Measurements from ENCODE around the gene MYO16.

MYO16 gene

DNA sequence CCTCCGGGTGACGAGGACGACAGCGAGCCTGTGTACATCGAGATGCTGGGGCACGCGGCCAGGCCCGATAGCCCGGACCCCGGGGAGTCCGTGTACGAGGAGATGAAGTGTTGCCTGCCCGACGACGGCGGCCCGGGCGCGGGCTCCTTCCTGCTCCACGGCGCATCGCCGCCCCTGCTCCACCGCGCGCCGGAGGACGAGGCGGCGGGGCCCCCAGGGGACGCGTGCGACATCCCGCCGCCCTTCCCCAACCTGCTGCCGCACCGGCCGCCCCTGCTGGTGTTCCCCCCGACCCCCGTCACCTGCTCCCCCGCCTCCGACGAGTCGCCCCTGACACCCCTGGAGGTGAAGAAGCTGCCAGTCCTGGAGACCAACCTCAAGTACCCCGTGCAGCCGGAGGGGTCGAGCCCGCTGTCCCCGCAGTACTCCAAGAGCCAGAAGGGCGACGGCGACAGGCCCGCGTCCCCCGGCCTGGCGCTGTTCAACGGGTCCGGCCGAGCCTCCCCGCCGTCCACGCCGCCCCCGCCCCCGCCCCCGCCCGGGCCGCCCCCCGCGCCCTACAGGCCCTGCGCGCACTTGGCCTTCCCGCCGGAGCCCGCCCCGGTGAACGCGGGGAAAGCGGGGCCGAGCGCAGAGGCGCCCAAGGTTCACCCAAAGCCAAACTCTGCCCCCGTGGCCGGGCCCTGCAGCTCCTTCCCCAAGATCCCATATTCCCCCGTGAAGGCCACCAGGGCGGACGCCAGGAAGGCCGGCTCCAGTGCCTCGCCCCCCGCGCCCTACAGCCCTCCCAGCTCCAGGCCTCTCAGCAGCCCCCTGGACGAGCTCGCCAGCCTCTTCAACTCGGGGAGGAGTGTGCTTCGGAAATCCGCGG, 511.3 kb downstream of the MYO16 start:
- DNase-seq = no peak

DNA sequence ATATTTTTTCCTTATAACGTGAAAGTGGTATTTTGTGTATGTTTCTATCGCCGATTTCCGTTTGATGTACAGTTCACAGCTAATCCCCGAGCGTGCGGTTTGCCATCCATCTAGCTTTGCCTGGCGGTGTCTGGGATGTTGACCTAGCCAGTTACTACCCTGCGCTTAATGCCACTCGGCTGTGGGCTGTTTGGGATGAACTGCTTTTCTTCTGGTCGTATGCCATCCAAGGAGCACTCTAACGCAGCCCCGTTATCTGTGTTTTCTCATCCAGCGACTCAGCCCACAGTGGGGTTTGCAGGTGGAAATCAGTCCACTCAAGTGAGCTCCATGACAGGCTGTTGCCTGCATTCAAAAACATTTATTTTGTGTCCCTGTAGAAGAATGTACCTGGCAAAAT, 512.3 kb downstream of the MYO16 start:
- no peak for DNase-seq

DNA sequence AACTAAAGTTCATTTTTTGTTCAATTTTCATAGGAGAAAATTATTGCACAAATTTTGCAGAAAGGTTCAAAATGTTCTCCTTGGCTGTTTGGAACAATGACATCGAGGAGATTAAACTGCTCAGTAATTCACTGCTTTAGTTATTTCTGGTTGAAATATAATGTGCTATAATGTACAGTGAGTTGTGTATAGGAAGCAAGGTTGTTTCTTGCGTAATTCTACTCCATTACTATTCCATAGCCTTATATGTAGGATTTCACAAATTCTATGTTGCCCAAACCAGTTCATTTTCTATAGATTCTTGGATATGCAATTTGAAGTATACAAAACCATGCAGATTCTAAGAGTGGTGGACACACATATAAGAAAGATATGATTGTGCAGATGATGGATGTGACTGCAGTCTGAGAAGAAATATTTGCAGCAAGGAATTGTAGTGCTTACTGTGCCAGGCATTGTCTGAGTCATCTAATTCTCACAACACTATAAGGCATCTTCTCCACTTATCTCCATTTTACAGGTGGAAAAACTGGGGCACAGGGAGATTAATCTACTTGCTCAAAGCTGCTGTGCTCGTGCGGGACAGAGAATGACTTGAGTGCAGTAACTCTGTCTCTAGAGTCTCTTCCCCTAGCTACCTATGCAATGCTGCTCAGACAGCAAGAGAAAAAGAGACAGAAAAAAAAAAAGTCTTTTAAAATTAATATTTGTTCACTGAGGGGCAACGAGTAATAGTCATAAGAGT, 515.5 kb downstream of the MYO16 start:
- DNase-seq = no peak

DNA sequence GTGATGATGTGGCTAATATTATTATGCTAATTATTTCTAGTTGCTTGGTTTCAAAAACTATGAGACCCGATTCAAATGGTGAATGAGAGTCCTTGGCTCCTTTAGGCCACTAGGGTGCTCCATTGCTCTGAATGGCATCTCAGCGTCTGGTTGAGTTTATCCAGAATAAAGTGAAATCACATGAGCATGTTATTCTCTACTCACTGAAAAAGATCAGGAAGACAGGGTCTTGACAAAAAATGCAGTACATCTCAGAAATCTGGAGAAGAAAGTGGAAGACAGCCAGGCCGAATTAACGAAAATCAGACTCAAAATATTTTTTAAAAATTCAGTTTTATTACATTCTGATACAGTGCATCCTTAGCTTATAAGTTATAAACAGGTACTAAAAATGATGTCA, 516.2 kb downstream of the MYO16 start:
- DNase-seq = peak in 1 of 2 donors; percentile 7

DNA sequence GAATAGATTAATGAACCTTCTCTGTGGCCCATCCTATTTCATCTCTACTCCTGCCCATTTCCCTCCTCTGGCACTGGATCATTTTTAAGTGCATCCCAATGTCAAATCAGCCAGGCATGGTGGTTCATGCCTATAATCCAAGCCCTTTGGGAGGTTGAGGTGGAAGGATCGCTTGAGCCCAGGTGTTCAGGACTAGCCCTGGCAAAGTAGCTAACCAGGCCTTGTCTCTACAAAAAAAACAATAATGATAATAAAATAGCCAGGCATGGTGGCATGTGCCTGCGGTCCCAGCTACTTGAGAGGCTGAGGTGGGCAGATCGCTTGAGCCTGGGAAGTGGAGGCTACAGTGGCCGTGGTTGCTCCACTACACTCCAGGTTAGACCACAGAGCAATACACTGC, 517.0 kb downstream of the MYO16 start:
- no peak for DNase-seq

DNA sequence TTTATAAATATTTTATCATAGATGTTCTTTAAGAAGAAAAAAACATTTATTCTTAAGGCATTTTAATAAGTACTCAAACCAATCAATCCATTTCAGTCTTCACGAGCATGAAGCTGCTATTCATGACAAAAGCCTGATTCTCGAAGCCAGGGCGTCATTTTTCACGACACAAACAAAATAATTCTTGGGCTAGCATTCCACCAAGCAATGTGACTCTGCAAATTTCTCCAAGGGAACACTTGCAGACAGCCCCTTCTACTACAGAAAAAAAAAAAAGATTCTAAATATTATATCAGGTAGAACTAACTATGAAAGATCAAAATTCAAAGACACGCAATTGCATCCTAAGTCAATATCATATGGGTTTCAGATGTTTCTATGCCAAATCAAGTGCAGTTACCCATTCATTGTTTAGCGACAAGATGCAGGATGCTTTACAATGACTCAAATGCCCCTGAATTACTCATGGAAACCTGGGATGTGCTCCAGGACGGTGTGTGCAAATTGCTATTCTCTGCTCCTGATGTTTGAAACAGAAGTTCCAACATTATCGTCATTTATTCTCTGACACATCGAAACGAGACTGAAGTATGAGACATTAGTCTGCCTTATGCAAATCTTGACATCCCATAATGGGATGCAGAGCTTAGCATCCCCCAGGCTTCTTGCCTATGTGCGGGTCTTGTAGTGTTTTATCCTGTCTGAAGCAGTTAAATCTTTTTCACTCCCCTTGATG, 517.7 kb downstream of the MYO16 start:
- no peak for DNase-seq

DNA sequence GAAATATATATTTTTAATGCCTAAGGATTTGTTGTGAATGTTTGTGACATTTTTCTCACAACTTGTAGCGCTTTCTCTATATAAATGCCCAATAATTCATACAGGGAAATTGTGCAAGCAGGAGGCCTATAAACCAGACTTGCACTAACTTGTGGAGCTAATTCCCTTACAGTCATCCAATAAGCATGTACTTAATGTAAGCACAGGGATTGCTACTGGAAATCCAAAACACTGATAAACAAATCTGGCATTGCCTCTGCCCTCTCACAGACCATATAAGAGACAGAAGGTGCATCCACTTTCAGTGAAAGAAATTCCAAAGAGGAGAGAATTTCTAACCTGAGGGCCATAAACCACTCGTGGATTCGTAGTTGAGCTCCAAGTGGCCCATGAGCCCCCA, 518.8 kb downstream of the MYO16 start:
- DNase-seq = no peak

DNA sequence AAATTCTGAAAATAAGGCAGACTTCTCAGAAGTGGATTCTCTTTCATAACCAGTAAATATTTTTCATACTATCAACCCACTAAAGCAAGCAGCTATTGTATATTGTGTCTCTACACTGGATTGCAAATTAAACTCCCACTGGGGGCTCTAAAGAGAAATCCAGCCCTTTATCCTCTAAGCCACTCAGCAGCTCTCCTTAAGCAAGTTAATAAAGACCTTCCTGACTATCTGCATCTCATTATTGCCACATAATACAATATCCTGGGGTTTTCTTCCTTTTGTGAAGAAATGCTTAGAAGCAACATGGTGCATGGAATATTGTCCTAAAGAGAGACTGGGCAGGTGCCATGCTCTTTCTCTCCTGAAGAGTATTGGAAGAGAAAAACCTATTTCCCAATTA, 521.3 kb downstream of the MYO16 start:
- DNase-seq = no peak

DNA sequence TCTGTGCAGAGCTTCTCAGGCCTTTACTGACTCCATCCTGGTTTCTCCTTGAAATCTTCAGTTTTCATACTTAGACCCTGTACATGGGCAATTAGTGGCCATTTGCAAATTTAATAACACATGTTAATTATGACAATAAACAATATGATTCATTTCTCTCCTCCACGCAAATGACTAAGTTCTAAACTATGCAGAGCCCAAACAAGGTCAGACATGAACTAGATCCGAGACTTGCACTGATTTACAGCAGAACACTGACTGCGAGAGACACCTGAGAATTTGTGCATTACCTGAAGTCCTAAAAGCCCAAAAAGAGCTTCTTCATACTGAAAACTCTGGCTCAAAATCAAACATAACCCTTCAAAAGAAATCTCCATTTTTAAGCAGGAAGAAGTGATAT, 521.8 kb downstream of the MYO16 start:
- no peak for DNase-seq

DNA sequence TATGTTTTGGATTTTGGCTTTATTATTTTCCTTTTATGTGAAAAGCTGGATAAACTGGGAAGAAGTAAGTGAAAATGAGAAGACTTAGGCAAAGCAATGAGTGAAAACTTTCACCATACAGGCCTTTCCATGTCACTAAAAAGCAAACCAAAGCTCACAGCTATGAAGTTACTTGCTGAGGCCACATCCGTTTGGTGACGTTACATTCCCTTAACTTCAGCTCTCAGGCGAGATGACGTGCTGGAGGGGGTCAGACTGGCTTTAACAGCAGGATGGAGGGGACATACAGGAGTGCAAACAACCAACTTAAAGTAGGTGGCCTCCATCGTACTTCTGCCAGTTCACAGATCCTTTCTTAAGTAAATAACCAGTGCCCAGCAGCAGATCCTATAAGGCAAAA, 522.3 kb downstream of the MYO16 start:
- DNase-seq = no peak

DNA sequence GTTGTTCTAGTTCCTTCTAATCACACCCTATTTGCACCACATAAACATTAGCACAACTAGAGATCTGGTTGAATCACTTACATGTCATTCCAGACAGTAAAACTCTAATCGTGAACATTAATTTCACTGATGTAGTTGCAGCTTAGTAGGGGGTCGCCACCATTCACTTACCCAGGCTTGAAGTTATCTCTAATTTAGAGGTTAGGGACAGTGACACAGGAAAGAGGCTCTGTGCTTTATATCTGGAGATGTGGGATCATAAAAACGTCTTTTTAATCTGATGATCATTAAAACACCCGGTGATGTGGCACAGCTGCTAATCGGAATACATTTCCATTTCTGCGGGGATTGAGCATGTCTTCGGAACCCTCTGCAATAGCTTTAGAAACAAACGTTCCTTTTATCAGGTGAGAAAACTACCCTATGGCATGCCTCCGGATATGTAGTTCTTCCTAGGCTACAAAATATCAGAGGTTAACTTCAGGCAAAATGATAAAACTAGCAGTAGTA, 523.0 kb downstream of the MYO16 start:
- DNase-seq = no peak

DNA sequence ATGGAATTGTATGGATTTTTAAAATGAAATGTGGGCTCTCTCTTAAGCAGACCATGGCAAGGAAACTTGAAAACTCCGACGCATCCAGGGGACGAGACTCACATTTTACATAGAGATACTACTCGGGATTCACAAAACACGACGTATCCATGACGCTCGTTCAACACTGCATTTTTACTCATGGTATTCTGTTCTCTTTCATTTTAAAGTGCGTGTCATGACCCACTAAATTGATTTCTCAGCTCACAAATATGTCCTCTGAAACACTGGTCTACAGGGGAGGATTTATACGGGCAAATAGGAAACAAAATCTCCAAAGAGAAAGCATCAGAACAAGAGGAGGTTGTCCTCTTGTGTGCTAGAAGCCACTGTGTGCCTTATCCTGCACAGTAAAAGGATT, 523.5 kb downstream of the MYO16 start:
- DNase-seq = no peak

DNA sequence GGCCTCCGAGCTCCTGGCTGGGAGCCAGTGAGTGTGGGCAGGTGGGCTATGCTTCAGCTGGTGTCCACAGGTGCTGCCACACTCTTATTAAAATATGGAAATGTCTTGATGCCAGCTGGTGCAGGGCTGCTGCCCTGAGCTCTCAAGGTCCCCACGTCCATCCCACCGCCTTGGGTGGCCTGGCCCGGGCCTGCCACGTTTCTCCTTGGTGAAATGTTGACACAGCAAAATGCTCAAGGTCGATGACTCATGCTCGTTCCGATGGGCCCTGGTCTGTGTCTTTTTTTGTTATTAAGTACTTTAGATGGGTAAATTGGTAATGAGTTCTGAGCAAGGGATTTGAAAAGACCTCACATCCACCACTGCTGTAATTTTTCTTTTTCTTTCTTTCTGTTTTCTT, 524.7 kb downstream of the MYO16 start:
- no peak for DNase-seq

DNA sequence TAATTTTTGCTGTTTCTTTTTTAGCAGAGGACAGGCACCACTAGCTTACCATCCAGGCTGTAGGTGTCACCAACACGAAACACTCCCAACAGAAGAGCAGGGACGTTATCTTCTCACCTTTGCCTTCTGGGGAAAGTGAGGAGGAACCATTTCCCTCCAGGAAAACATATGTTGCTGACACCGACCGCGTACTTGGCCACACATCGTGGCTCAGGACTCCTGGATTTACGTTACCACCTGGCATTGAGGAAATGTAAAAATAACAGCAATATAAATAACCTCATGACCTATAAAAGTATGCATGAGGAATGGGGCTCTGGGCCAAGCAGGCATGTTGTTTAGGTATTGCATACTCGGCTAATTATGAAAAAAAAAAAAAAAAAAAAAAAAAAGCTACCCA, 525.1 kb downstream of the MYO16 start:
- no peak for DNase-seq

DNA sequence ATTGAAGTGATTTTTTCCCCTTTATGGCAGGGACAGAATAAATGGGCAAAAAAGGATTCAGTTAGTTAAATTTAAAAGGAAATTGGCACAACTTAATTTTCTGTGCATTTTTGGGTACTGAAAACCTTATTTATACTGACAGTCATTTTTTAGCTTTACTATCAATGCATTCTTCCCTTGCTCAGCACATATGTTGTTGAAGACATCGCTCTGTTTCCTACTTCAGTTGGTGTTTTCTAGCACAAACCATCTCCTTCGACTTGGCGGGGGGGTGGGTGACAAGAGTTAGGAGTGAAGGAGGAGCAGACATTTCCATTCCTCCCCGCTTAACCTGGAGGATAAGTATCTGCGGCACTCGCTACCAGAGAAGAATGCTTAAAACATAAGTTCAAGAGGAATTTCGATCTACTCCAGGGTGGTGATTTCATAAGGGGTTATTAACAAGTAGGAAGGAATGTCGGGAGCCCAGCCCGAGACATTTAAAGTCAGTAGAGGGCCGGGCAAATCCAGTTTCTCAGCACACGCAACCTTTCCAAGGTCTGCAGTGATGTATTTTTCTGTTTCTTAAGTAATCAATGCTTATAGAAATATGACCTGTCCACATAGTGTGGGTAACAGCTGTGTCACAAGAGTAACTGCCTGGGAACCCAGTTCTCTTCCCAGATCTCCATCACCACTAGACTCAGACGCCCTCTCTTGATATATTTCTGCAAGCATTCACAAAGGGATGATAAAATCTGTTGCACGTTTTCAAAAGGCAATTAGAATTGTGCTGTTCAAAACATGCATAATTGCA, 525.8 kb downstream of the MYO16 start:
- no peak for DNase-seq

DNA sequence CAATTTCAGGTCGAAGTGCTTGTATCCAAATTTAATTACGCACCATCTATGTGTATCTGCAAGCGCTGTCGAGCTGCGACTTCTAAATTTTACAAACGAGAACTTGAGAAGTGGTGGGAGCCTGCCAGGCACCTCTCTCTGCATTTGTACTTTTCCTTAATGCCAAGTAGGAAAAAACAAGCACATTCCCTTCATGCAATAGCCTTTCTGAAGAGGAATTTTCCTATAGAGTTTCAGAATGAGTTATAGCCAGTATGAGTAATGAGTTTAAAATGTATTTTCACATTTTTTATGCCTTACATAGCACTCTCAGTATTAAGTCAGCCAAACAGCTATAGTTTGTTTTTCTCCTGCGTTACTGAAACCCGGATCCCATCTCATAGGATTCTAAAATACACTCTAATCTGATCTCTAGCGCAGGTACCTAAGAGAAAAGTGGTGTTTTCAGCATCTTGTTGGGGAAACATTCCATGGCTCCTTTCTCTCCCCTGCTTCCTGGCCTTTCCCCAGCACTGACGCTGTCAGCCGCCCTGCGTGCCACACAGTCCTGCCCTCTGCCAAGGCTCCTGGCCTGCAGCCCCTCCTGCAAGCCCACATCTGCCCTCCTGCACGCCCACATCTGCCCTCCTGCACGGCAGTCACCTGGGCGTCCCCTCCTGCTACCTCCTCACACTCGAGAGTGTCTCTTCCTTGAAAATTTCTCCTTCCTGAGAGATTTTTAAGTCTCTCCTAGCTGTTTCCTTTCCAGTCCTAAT, 526.9 kb downstream of the MYO16 start:
- DNase-seq = no peak

DNA sequence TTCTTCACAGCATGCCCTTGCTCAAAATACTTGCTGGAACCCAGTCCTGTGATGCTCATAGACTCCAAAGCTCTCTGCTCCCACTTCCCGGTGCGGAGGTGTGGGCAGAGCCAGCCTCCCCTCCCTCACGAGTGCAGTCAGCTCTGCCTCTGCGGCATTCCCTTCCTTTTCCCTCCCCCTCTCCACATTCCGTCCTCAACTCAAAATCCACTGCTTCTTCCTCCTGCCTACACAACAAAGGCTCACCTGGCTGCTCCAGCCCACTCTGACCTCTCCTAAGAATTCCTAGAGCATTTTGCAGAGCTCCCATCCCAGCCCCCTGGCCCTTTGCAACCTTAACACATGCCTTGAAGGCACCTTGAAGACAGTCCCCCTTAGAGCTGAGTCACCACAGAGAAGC, 527.9 kb downstream of the MYO16 start:
- no peak for DNase-seq

DNA sequence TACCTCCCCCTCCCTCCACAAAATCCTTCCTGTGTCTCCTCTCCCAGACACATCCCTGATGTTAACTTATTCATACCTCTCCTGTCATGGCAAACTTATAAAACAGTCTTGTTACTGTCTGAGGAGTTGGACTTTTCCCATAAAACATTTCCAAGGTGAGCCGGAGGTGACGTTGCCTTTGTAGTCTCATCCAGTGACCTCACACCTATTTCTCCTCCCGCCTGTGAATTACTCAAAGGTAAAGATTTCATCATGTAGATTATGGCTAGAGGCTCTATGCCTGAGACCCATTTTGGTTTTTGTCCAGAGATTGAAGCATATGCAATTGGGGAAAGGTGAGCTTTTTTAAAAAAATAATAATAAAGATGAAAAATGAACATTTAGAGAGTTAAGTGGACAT, 529.0 kb downstream of the MYO16 start:
- DNase-seq = no peak

DNA sequence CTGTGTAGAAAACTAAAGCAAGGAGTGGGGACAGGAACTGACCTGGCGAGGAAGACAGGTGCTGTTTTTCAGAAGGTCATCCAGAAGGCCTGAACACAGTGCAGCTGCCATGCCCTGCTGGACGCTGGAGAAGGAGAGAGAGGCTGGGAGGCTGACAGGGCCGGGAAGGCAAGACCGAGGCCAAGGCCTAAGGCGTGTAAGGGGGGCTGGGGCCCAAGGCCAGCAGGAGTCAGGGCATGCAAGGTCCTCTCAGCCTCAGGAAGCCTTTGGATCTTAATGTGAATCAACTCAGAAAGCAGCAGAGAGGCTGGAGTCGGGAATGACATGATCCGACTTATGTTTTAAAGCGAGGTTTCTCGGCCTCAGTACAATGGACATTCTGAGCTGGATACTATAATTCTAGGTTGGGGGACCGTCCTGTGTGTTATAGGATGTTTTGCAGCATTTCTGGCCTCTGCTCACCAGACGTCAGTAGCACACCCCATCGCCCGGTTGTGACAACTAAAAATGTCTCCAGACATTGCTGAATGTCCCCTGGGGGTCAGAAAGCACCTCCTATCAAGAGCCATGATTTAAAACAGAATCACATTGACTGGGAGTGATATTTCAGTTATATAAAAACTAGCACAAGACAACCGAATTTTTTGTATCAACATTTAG, 530.4 kb downstream of the MYO16 start:
- no peak for DNase-seq

DNA sequence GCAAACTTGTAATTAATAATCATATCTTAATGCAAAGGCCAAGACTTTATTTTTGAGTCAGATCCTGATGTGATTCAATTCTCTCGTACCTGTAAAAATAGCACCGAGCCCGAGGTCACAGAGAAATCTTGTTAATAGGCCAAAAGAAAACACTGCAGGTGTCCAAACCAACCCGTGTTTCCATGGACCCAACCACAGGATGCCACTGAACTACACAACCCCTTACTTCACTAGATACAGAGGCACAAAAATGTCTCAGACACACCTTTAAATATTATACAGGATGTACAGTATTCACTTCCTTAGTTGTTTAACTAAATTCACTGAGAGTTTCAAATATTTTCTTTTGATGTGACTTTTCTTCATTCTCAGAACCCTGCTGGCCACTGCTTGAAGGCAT, 530.9 kb downstream of the MYO16 start:
- DNase-seq = no peak

Measured in CD4-positive, alpha-beta T cell treated with Interleukin-1 beta for 1 hour (primary cell).